Fibroblast of lung (primary cell): ENCODE results near the gene MAP7.

ENCODE experiments used
- CTCF ChIP-seq, 2 donors: IDR thresholded peaks in 1 of 2; conservative IDR thresholded peaks in 1 of 2; 1 replicate in 1 of 2; 2 replicates in 1 of 2; pipeline ENCODE4 v1.5.1; 2011 to 2012; ENCODE audit warnings: low read length in 2 of 2, control low read depth in 1 of 2, inconsistent platforms in 1 of 2, low read depth in 1 of 2, mild to moderate bottlenecking in 1 of 2
- EZH2 ChIP-seq: IDR thresholded peaks from 2 replicates; pipeline ENCODE4 v1.5.1; 2012; ENCODE audit warnings: low read length, control low read depth, mild to moderate bottlenecking; ENCODE audit errors: missing control alignments

- TF ChIP-seq CTCF (conservative IDR thresholded peaks at IDR 0.05 in 1 of 2, IDR thresholded peaks at IDR 0.05 in 1 of 2; ENCODE audit: low read depth in 1 of 2, low read length in 2 of 2): no peak
- TF ChIP-seq EZH2: no peak
These were observed 81.1 kb downstream of the MAP7 start for GRCh38 chr6:136469154-136469553.
